Right forelimb (tissue), 1 donor: ENCODE measurements around the gene FIG4.
"Not testable (repeated sequence)": the region's sequence is repeated elsewhere in the genome, so short reads cannot be mapped to it uniquely, and the experiment has no call there.

Experiments
- DNase-seq: peaks from one replicate; pipeline ENCODE4 v3.0.0-alpha.2; 2018

FIG4 gene

GRCh38 chr6:109690737-109691621, at the start of gene FIG4, which contains the start of gene AK9:
FIG4 (plus strand) TSS chr6:109691296; CDS start chr6:109691436, 140 bp downstream.
AK9 (minus strand) TSS chr6:109691202; CDS start chr6:109675745, 15,457 bp downstream.
- DNase-seq: peak; percentile 92

GRCh38 chr6:109644131-109644530, 47.0 kb upstream of the FIG4 start:
- DNase-seq: no peak

DNA sequence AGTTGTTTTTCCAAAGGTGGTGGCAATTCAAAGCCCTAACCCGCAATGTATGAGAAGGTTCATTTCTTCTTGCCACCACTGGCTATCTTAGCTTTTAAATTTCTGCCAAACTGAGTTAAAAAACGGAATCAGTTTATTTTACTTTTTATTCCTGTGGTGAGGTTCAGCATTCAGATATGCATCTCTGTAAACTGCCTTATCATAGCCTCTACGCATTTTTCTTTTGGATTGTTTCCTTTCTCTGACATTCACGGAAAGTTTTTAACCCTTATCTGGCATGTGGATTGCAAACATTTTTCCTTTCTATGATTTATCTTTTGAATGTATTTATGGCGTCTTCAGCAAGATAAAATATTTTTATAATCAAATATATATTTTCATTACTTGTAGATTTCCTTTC, 37.8 kb upstream of the FIG4 start:
- DNase-seq: no peak

DNA sequence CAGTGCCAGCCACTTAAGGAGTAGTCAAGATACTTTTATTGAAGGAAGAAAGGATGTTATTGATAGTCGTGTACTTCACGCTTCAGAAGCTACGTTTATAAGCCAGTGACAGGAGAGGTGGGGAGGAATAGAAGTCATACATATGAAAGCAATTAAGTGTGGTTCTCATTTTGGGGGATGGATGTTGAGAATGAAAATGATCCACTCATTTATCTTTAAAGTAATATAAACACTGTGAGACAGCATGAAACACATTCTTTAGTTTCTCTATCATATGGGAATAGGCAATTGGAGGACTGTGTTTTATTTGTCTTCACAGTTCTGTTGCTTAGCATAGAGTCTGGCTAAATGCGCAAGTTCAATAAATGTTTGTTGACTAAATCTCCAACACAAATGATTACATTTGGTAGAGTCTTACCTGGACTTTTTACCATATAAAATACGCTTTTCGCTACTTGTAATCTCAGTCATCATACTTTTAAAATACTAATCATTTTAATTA, 35.3 kb upstream of the FIG4 start:
- no peak for DNase-seq

DNA sequence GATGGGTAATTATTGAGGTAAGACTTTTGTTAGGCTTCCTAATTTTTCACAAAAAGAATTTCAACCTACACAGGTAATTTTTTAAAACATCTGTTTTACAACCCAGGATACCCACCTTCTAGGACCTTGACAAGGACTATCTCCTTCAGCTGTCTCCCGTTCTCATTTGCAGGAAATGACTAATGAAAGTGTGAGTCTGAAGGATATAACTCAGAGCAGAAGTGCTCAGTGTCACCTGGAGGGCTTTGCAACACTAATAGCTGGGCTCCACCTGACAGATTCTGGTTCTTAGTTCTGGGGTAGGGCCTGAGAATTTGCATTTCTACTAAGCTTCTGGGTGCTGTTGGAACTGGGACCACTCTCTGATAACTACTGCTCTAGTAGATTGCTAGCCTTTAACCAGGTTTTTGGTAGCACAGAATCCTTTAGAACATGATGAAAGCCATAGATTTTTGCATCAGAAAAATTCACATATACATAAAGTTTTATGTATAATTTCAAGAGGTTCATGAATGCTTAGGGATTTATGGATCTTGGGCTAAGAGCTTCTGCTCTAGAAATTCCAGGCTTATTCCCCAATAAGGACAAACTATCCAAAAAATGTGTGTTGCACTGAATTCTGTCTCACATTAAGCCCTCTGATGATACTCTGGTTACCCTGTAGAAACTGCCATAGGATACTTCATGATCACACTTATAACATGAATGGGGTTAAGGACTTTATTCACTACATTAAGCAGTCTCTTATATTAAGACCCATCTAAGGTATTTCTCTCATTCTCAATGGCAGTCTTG, 30.4 kb upstream of the FIG4 start:
- no peak for DNase-seq

DNA sequence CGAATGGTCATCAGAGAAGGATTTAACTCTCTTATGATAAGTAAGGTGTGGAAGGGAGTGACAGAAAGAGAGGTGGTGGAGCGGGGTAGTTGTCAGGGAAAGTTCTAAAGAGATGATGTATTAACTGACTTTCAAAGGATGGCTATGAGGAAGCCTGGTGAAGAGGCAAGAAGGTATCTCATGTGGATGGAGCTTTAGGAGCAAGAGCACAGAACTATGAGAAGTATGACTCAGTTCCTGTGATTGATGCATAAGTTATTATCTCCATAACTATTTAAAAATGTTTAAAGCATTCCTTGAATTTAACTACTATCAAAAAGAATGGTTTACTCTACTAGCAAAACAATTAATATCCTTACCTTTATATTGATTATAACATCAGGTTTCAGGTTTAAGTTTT, 28.9 kb upstream of the FIG4 start:
- DNase-seq: no peak

DNA sequence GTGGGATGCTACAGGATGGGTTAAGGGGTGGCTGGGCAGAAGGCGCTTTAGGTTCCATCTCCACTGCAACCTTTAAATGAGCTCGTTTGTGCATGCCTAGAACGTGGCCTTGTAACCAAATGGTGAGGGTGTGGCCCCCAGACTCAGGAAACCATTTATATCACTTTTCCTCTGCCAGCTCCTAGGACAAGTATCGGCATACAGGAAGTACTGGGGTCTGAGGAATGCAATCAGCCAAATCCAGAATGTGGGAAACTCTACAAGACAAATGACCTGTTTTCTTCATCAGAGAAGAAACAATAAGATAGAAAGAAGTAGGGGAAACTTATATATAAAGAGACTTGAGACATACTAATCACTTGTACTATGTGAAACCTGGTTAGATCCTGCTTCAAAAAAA, 21.3 kb upstream of the FIG4 start:
- no peak for DNase-seq

DNA sequence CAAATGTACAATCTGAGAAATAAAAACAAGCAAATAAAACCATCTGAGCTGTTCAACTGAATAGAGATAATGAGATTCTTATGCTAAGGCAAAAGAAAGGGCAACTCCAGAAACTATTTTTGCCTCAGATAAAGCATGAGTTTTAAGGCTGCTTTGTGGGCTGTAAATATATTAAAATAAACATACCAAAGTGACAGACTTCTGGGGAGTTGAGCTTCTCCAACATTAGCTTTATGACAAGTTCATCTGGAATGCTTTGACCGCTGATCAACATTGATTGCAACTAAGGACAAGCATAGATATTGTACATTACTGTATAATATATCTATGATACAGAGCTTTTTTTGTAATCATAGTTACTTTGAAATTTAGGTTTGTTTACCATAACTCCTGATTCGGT, 19.4 kb upstream of the FIG4 start:
- DNase-seq: no peak

- no peak for DNase-seq
These were observed 18.9 kb upstream of the FIG4 start for GRCh38 chr6:109672175-109672574.

- DNase-seq: no peak
These were observed 18.3 kb upstream of the FIG4 start for GRCh38 chr6:109672839-109673238.

- DNase-seq: no peak
These were observed 14.4 kb upstream of the FIG4 start for GRCh38 chr6:109676724-109677123.

DNA sequence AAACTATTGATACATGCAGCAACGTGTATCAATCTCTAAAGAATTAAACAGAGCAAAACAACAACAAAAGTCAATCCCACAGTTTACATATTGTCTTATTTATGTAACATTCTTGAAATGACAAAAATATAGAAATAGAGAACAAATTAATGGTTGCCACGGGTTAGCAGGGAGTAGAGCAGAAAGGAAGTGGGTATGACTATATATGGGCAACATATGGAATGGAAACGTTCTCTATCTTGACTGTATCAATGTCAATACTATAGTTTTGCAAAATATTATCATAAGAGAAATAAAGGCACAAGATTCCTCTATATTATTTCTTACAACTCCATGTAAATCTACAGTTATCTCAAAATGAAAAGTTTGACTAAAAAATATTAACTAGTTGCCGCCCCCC, 12.9 kb upstream of the FIG4 start:
- DNase-seq: no peak

DNA sequence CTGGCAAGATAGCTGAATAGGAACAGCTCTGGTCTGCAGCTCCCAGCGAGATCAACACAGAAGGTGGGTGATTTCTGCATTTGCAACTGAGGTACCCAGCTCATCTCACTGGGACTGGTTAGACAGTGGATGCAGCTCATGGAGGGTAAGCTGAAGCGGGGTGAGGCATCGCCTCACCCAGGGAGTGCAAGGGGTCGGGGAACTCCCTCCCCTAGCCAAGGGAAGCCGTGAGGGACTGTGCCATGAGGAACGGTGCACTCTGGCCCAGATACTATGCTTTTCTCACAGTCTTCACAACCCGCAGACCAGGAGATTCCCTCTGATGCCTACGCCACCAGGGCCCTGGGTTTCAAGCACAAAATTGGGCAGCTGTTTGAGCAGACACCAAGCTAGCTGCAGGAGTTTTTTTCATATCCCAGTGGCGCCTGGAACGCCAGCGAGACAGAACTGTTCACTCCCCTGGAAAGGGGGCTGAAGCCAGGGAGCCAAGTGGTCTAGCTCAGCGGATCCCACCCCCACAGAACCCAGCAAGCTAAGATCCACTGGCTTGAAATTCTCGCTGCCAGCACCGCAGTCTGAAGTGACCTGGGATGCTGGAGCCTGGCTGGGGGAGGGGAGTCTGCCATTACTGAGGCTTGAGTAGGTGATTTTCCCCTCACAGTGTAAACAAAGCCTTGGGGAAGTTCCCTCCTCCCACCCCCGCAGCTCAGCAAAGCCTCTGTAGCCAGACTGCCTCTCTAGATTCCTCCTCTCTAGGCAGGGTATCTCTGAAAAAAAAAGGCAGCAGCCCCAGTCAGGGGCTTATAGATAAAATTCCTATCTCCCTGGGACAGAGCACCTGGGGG, 12.2 kb upstream of the FIG4 start:
- DNase-seq: not testable (repeated sequence)

DNA sequence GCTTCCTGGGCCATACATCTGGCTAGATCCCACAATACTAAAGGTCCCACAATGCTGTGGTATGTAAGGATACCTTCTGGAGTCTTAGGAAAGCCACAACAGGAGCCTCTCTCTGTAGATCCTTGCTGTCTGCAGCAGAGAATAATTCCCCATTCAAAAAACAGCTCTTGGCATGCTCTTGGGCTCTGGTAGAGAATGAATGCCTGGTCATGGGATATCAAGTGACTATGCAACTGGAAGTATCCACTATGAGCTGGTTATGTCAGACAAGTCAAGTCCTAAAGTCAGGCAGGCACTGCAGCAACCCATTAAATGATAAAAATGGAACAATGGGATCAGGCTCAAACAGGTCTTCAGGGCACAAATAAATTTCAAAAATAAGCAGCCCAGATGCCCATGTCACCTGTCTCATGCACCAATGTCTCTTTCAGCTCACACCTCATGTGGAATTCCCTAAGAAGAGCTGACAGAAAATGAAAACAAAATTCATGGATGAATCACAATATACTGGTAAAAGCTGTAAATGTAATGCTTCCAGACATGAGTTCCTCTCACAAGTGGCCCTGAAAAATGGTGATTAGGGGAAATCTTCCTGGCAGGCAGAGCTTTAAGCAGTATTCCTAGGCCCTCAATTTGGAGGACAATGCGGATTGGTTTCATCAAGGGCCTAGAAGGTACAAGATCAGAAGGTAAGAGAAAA, 4.4 kb upstream of the FIG4 start:
- no peak for DNase-seq

DNA sequence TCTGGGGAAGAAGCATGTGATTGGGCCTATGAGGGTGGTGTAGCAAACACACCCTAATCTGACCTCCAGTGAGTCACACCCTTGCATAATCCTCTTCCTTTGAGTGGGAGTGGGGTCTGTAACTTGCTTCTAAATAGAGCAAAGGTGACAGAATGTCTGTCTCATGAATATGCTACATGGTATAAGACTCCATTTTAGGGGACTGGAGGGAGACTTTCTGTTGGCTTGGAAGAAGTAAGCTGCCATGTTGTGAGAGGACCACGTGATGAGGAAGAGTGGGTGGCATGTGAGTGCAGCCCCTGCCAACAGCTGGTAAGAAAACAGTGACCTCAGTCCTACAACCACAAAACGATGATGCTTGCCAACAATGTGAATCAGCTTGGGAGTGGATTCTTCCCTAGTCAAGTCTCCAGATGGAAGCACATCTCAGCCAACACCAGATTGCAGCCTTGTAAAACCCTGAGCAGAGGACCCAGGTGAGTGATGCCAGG, 3.8 kb upstream of the FIG4 start:
- no peak for DNase-seq

DNA sequence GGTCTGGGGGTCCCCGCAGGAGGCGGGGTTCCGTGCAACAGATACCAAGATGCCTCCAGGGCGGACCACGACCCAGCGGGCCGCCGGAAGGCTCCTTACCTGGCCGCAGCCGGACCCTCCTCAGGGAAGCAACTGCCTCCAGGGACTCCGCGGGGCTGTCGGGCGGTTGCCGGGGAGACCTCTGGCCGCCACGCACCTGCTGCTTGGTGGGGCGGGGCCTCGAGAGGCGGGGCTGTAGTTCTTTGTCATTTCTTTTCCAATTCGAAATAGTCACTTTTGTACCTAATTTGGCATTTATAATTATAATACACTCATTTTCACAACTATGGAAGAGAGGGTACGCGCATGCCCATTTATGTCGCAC, 741 bp upstream of the FIG4 start:
- peak; percentile 57 for DNase-seq

- DNase-seq: no peak
These were observed 2.0 kb downstream of the FIG4 start for GRCh38 chr6:109693111-109693510.

- no peak for DNase-seq
These were observed 4.4 kb downstream of the FIG4 start for GRCh38 chr6:109695468-109695867.

DNA sequence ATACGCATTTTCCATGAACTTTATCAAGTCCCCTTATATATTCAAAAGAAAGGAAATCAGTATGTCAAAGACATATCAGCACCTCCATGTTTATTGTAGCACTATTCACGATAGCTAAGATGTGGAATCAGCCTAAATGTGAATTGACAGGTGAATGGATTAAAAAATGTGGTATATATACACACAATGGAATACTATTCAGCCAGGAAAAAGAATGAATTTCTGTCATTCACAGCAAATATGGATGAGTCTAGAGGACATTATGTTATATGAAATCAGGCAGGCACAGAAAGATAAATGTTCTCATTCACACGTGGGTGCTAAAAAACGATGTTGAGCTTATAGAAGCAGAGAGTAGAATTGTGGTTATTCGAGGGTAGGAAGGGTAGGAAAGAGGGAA, 5.3 kb downstream of the FIG4 start:
- DNase-seq: no peak

GRCh38 chr6:109701221-109701620, 10.1 kb downstream of the FIG4 start:
- no peak for DNase-seq

GRCh38 chr6:109701774-109702173, 10.7 kb downstream of the FIG4 start:
- no peak for DNase-seq

DNA sequence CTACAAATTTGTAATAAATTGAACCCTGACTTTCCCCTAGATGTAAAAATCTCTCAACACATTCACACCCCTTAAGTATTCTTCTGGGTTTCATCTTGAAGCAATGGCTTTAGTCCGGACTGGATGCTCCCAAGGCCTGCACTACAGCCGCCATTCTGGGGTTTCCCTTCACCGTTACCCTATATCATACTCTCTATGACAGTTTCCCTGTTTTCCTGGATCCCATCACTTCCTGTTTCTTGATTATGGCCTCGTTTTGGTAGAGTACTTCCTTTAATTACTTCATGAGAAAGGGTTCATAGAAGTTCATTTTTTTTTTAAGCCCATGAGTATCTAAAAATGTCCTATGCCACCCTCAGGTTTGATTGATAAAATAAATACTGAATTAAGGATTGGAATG, 11.7 kb downstream of the FIG4 start:
- DNase-seq: no peak
